HG03045 (cell line): ENCODE measurements around the gene BEST1.
"Not testable (repeated sequence)": the region's sequence is repeated elsewhere in the genome, so short reads cannot be mapped to it uniquely, and the experiment has no call there.

ENCODE experiments used
- ATAC-seq: cut with Tn5 transposase; IDR thresholded peaks from one replicate; pipeline ENCODE4 v1.9.1; 2021; ENCODE audit warnings: mild to moderate bottlenecking, moderate library complexity; ENCODE audit not compliant: unreplicated experiment

BEST1 gene

GRCh38 chr11:61947486-61948210 lies 2.5 kb upstream of the BEST1 start:
- no peak for ATAC-seq

GRCh38 chr11:61948505-61948904 lies 1.6 kb upstream of the BEST1 start:
- no peak for ATAC-seq

- ATAC-seq: no peak
Observed at GRCh38 chr11:61949169-61950034, 749 bp upstream of the BEST1 start.

GRCh38 chr11:61951484-61952135 lies 1.5 kb downstream of the BEST1 start:
- no peak for ATAC-seq

- ATAC-seq: no peak
Observed at GRCh38 chr11:61952882-61953281, 2.7 kb downstream of the BEST1 start.

- not testable (repeated sequence) for ATAC-seq
Observed at GRCh38 chr11:61953632-61954031, 3.5 kb downstream of the BEST1 start.

GRCh38 chr11:61954106-61954850 lies 4.1 kb downstream of the BEST1 start:
- no peak for ATAC-seq

GRCh38 chr11:61954851-61955421 lies 4.8 kb downstream of the BEST1 start:
- ATAC-seq: no peak

GRCh38 chr11:61955422-61956135 lies 5.4 kb downstream of the BEST1 start:
- ATAC-seq: no peak

- no peak for ATAC-seq
Observed at GRCh38 chr11:61956191-61957020, 6.3 kb downstream of the BEST1 start.

- ATAC-seq: no peak
Observed at GRCh38 chr11:61957021-61957770, 7.0 kb downstream of the BEST1 start.

- ATAC-seq: no peak
Observed at GRCh38 chr11:61958590-61958989, 8.4 kb downstream of the BEST1 start.

GRCh38 chr11:61959114-61959513 lies 9.0 kb downstream of the BEST1 start:
- no peak for ATAC-seq

- ATAC-seq: no peak
Observed at GRCh38 chr11:61959678-61960077, 9.5 kb downstream of the BEST1 start.

- ATAC-seq: no peak
Observed at GRCh38 chr11:61960532-61960931, 10.4 kb downstream of the BEST1 start.

- no peak for ATAC-seq
Observed at GRCh38 chr11:61961570-61962212, 11.5 kb downstream of the BEST1 start.

- ATAC-seq: no peak
Observed at GRCh38 chr11:61962213-61963015, 12.3 kb downstream of the BEST1 start.
